H9 (cell line): Measurements from ENCODE around the gene ABLIM3. TPM values are rescaled to one million over a fixed set of nuclear protein-coding genes. Genes with fewer than 3 reads are reported as not detected.

Source experiments
- DNase-seq: peaks from one replicate; pipeline ENCODE4 v3.0.0-alpha.2; 2017
- H2AFZ ChIP-seq: one replicate; pipeline ENCODE4 v1.6.1; 2013; ENCODE audit warnings: mild to moderate bottlenecking, low read length, control low read depth, moderate library complexity
- H2AK5ac ChIP-seq: 2 replicates; pipeline ENCODE4 v1.6.1; 2013; ENCODE audit warnings: low read length, control low read depth, mixed read lengths; ENCODE audit not compliant: insufficient read length
- H2BK120ac ChIP-seq: one replicate; pipeline ENCODE4 v1.6.1; 2013; ENCODE audit warnings: low read depth, mild to moderate bottlenecking, low read length, control low read depth, inconsistent platforms; ENCODE audit not compliant: poor library complexity, severe bottlenecking
- H2BK12ac ChIP-seq: 2 replicates; pipeline ENCODE4 v1.6.1; 2013; ENCODE audit warnings: low read length, control low read depth, mixed read lengths, low read depth; ENCODE audit not compliant: insufficient read length
- H2BK15ac ChIP-seq: 2 replicates; pipeline ENCODE4 v1.6.1; 2013; ENCODE audit warnings: low read depth, low read length, control low read depth
- H2BK20ac ChIP-seq: one replicate; pipeline ENCODE4 v1.6.1; 2013; ENCODE audit warnings: low read depth, mild to moderate bottlenecking, low read length, control low read depth, inconsistent platforms; ENCODE audit not compliant: poor library complexity, severe bottlenecking
- H2BK5ac ChIP-seq: 2 replicates; pipeline ENCODE4 v1.6.1; 2013; ENCODE audit warnings: low read length, control low read depth, mixed read lengths; ENCODE audit not compliant: insufficient read length
- H3K14ac ChIP-seq: 2 replicates; pipeline ENCODE4 v1.6.1; 2013; ENCODE audit warnings: low read length, control low read depth; ENCODE audit not compliant: insufficient read depth
- H3K18ac ChIP-seq: 2 replicates; pipeline ENCODE4 v1.6.1; 2013; ENCODE audit warnings: low read depth, mild to moderate bottlenecking, mixed read lengths, low read length, control low read depth; ENCODE audit not compliant: insufficient read length
- H3K23ac ChIP-seq: 2 replicates; pipeline ENCODE4 v1.6.1; 2013; ENCODE audit warnings: low read length, control low read depth, mixed read lengths, low read depth; ENCODE audit not compliant: insufficient read length
- H3K23me2 ChIP-seq: 2 replicates; pipeline ENCODE4 v1.6.1; 2013; ENCODE audit warnings: low read depth, mild to moderate bottlenecking, mixed read lengths, low read length, control low read depth; ENCODE audit not compliant: insufficient read length, poor library complexity, severe bottlenecking
- H3K27ac ChIP-seq: 2 replicates; pipeline ENCODE4 v1.5.1; 2013; ENCODE audit warnings: low read length, control low read depth, mixed read lengths, low read depth; ENCODE audit not compliant: insufficient read length
- H3K27me3 ChIP-seq: 2 replicates; pipeline ENCODE4 v1.6.1; 2013; ENCODE audit warnings: low read length, control low read depth, inconsistent platforms; ENCODE audit not compliant: insufficient read depth
- H3K4ac ChIP-seq: 2 replicates; pipeline ENCODE4 v1.6.1; 2013; ENCODE audit warnings: low read depth, mild to moderate bottlenecking, control low read depth, inconsistent platforms, low read length, moderate library complexity
- H3K4me1 ChIP-seq: 2 replicates; pipeline ENCODE4 v1.6.1; 2013; ENCODE audit warnings: low read length, control low read depth, inconsistent platforms; ENCODE audit not compliant: insufficient read depth
- H3K4me2 ChIP-seq: 2 replicates; pipeline ENCODE4 v1.6.1; 2013; ENCODE audit warnings: low read length, control low read depth, mixed read lengths; ENCODE audit not compliant: insufficient read length, insufficient read depth
- H3K56ac ChIP-seq: 2 replicates; pipeline ENCODE4 v1.6.1; 2013; ENCODE audit warnings: low read depth, mild to moderate bottlenecking, mixed read lengths, low read length, control low read depth; ENCODE audit not compliant: insufficient read length
- H3K79me1 ChIP-seq: 2 replicates; pipeline ENCODE4 v1.6.1; 2013; ENCODE audit warnings: low read depth, mild to moderate bottlenecking, moderate library complexity, low read length, control low read depth, inconsistent platforms; ENCODE audit not compliant: insufficient read depth, poor library complexity, severe bottlenecking
- H3K79me2 ChIP-seq: 2 replicates; pipeline ENCODE4 v1.6.1; 2013; ENCODE audit warnings: low read length, control low read depth, inconsistent platforms; ENCODE audit not compliant: insufficient read depth
- H3K9ac ChIP-seq: 2 replicates; pipeline ENCODE4 v1.6.1; 2013; ENCODE audit warnings: low read length, control low read depth, mixed read lengths; ENCODE audit not compliant: insufficient read length; ENCODE audit errors: extremely low read depth
- H3K9me3 ChIP-seq: one replicate; pipeline ENCODE4 v1.6.1; 2013; ENCODE audit warnings: low read depth, low read length, inconsistent platforms; ENCODE audit not compliant: control insufficient read depth
- H3T11ph ChIP-seq: one replicate; pipeline ENCODE4 v1.6.1; 2013; ENCODE audit warnings: mild to moderate bottlenecking, low read length, control low read depth, inconsistent platforms
- H4K20me1 ChIP-seq: one replicate; pipeline ENCODE4 v1.6.1; 2013; ENCODE audit not compliant: control insufficient read depth, insufficient read length, insufficient read depth
- H4K5ac ChIP-seq: 2 replicates; pipeline ENCODE4 v1.6.1; 2013; ENCODE audit warnings: low read depth, mild to moderate bottlenecking, mixed read lengths, low read length, control low read depth; ENCODE audit not compliant: insufficient read length
- H4K8ac ChIP-seq: replicated peaks from 2 replicates; pipeline ENCODE4 v1.6.1; 2013; ENCODE audit warnings: low read length, control low read depth, mixed read lengths, low read depth; ENCODE audit not compliant: insufficient read length
- H4K91ac ChIP-seq: 2 replicates; pipeline ENCODE4 v1.6.1; 2013; ENCODE audit warnings: low read depth, mild to moderate bottlenecking, moderate library complexity, mixed read lengths, low read length, control low read depth; ENCODE audit not compliant: insufficient read length
- H3K27ac Mint-ChIP-seq, 3 experiments: 2 replicates in 2 of 3; 3 replicates in 1 of 3; pipeline ENCODE4 v1.8.0; 2020 to 2021; ENCODE audit warnings: mixed read lengths in 3 of 3, mild to moderate bottlenecking in 1 of 3, moderate library complexity in 1 of 3
- H3K27me3 Mint-ChIP-seq: 2 replicates; pipeline ENCODE4 v1.8.0; 2021; ENCODE audit warnings: low read depth, mild to moderate bottlenecking, moderate library complexity, mixed read lengths
- H3K36me3 Mint-ChIP-seq, 3 experiments: 2 replicates in 2 of 3; 3 replicates in 1 of 3; pipeline ENCODE4 v1.8.0; 2020 to 2021; ENCODE audit warnings: low read depth in 3 of 3, mixed read lengths in 3 of 3; ENCODE audit not compliant: insufficient read depth in 1 of 3
- H3K4me1 Mint-ChIP-seq, 2 experiments: 2 replicates each; pipeline ENCODE4 v1.8.0; 2020; ENCODE audit warnings: mixed read lengths in 2 of 2
- H3K4me3 Mint-ChIP-seq, 2 experiments: 2 replicates in 1 of 2; 3 replicates in 1 of 2; pipeline ENCODE4 v1.8.0; 2020 to 2021; ENCODE audit warnings: mild to moderate bottlenecking in 2 of 2, mixed read lengths in 2 of 2, moderate library complexity in 1 of 2
- H3K9me3 Mint-ChIP-seq, 2 experiments: 2 replicates in 1 of 2; 3 replicates in 1 of 2; pipeline ENCODE4 v1.8.0; 2020; ENCODE audit warnings: mild to moderate bottlenecking in 2 of 2, mixed read lengths in 2 of 2, moderate library complexity in 1 of 2
- WGBS: extraction: QIAGEN DNeasy Blood & Tissue Kit; methylation state at CpG from one replicate; pipeline ENCODE4 v1.1.7; 2013; ENCODE audit warnings: missing lambda C conversion rate, low lambda C conversion rate, mixed read lengths; ENCODE audit not compliant: insufficient read length; ENCODE audit errors: extremely low coverage; 5-methylcytosine and 5-hydroxymethylcytosine counted together
- total RNA-seq: library from RNA; stranded (reverse); gene quantifications from 2 replicates; pipeline ENCODE4 v1.2.1, GENCODE V29; 2021
- TF ChIP-seq, protein P1 (sequence below): fragments of 200-600 bp; sonication (generic); conservative IDR thresholded peaks from 3 replicates; pipeline ENCODE4 v1.8.0; 2021; ENCODE audit warnings: antibody characterized with exemption, mild to moderate bottlenecking

The ABLIM3 gene
- total RNA-seq, 1 experiment from 2014 or later: 0.20 TPM

DNA sequence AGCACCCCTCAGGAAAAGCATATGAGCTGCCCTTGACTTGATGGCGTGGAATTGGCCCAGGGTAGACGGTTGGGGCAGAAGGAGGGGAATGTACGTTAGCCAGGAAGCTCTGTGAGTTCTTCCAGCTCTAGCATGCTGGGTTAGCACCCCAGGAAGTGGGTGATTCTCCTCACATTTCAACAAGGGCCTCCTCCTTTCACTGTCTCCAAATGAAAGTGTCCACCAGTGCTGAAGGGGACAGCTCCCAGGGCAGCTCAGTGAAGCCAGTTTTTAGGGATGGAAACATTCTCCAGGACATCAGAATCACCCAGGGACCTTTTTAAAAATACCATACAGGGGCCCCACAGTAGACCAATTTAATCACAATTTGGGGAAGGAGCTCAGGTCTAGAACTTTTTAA is 113.2 kb downstream of the ABLIM3 start:
- Histone ChIP-seq H3K56ac (no peak overlapping the region), H2BK20ac (no peak overlapping the region), H3T11ph (no peak overlapping the region), H2AK5ac (no peak overlapping the region), H3K18ac (no peak overlapping the region), H2BK15ac (no peak overlapping the region), H2BK5ac (no peak overlapping the region), H3K9ac (no peak overlapping the region), H3K14ac (no peak overlapping the region), H3K23ac (no peak overlapping the region), H3K9me3 (no peaks in the 10 kb centered on the region), H3K4ac (no peak overlapping the region), H2BK120ac (no peak overlapping the region), H3K79me1 (no peaks in the 10 kb centered on the region), H4K91ac (no peak overlapping the region), H4K8ac (no peak overlapping the region), H3K27me3 (no peaks in the 10 kb centered on the region), H3K23me2 (no peaks in the 10 kb centered on the region), H4K20me1 (no peaks in the 10 kb centered on the region), H2AFZ (no peak overlapping the region), H3K4me1 (no peaks in the 10 kb centered on the region), H3K79me2 (no peaks in the 10 kb centered on the region), H3K4me2 (no peak overlapping the region), H2BK12ac (no peak overlapping the region), H4K5ac (no peak overlapping the region), H3K27ac (no peak overlapping the region)
- DNase-seq: peak; percentile 59
- TF ChIP-seq, protein P1, sequence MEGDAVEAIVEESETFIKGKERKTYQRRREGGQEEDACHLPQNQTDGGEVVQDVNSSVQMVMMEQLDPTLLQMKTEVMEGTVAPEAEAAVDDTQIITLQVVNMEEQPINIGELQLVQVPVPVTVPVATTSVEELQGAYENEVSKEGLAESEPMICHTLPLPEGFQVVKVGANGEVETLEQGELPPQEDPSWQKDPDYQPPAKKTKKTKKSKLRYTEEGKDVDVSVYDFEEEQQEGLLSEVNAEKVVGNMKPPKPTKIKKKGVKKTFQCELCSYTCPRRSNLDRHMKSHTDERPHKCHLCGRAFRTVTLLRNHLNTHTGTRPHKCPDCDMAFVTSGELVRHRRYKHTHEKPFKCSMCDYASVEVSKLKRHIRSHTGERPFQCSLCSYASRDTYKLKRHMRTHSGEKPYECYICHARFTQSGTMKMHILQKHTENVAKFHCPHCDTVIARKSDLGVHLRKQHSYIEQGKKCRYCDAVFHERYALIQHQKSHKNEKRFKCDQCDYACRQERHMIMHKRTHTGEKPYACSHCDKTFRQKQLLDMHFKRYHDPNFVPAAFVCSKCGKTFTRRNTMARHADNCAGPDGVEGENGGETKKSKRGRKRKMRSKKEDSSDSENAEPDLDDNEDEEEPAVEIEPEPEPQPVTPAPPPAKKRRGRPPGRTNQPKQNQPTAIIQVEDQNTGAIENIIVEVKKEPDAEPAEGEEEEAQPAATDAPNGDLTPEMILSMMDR: no peak
- 0 out of 4 replicates have a peak, but pooled peaks cover 0 to 3% of the 10 kb centered on the region in 2 experiments for H3K4me1 Mint-ChIP-seq
- H3K27ac Mint-ChIP-seq: no peak overlapping the region
- H3K4me3 Mint-ChIP-seq: no peak overlapping the region
- WGBS: no CpG with 5 or more reads among the region's 3 CpGs
- H3K36me3 Mint-ChIP-seq: no peaks in the 10 kb centered on the region
- no peaks in the 10 kb centered on the region for H3K9me3 Mint-ChIP-seq
- H3K27me3 Mint-ChIP-seq: peaks cover 26% of the 10 kb centered on the region
